Muscle of back (tissue), 11 donors: ENCODE results near the gene ATP11B. TPM values are rescaled to one million over a fixed set of nuclear protein-coding genes. Genes with fewer than 3 reads are reported as not detected.
A peak's percentile ranks its signal among the peaks of the same experiment; 100 is the strongest.
"Not testable (repeated sequence)": the region's sequence is repeated elsewhere in the genome, so short reads cannot be mapped to it uniquely, and the experiment has no call there.

Experiments used
- DNase-seq, 3 donors: peaks; one replicate each; pipeline versions ENCODE4 v3.0.0 to v3.0.0-alpha.2; 2013
- polyA plus RNA-seq, 10 donors: library from polyadenylated mRNA; unstranded; fragments of 120-200 nt; gene quantifications; one replicate each; pipeline ENCODE4 v1.2.1, GENCODE V29; 2013; ENCODE audit not compliant: insufficient read length in 10 of 10

ATP11B gene
- polyA plus RNA-seq, 10 donors: 39.5 to 54.7 (median 46.6) TPM

DNA sequence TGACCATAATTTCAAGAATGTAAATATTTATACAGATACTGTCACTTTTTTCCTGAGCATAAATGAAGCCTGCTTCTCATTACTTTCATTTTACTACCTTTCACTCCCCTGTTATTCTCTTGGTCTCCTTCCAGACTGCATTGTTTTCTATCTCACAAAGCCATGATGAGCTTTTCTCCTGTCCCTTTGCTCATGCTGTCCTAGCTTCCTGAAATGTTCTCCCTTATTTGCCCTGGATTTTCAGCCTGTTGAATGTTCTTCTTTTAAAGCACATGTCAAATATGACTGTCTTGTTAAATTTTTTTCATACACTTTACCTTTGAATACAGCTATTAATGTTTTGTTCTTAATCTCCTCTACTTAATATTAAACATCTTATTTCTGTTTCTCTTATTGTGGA, 31.7 kb downstream of the ATP11B start:
- no peak for DNase-seq

DNA sequence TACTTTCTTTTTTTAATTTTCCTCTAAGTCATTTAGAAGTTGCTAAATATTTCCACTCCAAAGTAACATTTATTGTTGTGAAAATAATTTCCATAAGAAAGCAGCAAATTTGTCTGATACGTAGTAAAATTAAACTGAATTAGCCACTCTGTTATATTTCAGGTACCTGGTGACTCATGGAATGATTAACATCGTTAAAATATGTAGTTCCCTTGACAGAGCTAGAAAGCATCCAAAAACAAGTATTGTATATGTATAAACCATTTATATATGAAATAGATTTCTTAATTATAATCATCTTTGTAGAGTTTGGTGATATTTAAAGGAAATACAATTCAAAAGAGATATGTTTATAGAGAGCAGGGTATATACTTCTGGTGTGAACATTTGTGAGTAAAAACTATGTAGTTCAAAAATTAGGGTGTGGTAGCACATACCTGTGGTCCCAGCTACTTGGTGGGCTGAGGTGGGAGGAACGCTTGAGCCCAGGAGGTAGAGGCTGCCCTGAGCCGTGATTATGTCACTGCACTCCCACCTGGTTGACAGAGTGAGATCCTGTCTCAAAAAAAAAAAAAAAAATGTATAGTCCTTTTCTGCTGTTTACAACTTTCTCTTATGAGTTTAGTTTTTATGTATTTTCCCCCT, 36.6 kb downstream of the ATP11B start:
- DNase-seq: no peak

DNA sequence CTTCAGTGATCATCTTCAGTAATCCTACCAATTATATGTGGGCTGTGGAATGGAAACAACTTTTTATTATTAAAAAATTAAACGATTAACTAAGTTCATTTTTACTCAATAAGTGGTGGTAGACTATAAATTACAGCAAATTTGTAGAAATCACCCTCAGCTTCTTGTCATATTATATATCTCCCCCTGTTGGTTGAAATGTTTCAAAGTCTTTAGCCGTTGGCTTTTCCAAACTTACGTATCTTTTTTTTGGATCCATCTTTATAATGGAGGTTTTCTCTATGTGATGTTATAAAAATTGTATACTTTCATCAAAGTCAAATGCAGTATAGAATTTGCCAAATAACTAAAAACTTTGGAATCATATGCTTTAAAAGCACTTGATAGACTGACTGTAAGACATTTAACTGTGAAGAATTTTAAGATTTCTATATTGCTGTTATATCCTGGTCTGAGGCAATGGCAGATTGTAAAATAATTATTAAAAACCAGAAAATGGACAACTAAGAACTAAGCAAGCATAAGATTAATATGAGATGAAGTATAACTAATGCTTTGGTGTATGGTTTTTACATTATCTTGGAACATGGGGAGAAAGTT, 44.7 kb downstream of the ATP11B start:
- DNase-seq: peak in 2 of 3 donors; percentile 3 to 5

DNA sequence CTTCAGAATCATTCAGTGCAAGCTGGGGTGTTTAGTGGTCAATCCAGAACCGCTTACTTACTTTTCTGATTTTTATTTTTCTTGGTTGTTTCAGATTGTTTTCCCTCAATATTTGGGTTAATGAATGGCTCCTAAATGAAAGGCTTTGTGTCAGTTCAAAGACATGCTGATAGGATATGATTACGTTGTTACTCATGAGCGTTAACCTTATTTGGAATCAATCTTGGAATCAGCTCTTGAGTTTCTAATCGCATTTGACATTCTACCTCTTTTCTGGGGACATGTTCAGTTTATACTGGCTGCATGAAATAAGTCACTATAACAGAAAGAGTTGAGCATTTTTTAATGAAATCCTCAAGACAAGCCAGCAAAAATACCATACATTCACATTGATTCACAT, 50.2 kb downstream of the ATP11B start:
- no peak for DNase-seq

DNA sequence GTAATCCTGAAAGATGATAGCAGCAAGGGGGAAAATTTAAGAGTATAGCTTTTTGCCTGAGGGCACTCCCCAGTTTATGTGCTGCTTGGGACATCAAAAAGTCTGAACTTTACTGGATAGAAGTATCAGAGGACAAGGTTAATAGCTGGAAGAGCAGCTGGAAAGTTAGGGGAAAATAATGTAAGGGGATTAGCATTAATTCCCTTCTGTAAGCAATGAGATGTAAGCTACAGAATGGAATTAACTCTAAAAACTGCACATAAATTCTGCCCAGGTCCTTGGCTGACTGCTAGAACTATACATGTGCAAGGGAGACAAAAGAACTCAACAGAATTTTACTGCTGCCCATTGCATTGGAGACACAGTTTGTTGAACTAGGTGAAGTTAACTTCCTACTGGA, 55.6 kb downstream of the ATP11B start:
- DNase-seq: no peak

DNA sequence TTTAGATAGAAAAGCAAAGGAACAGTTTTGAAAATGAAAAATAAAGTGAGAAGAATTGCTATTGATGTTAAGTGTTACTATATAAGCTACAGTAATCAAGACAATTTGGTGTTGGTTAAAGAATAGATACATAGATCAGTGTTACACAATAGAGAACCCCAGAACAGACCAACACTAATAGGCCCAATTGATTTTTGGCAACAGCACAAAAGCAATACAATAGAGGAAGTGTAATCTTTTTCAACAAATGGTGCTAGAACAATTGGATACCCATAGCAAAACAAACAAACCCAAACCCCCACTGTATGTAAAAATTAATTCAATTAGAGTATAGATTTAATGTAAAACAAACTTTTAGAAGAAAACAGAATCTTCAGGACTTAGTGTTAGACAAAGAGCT, 61.8 kb downstream of the ATP11B start:
- DNase-seq: no peak

DNA sequence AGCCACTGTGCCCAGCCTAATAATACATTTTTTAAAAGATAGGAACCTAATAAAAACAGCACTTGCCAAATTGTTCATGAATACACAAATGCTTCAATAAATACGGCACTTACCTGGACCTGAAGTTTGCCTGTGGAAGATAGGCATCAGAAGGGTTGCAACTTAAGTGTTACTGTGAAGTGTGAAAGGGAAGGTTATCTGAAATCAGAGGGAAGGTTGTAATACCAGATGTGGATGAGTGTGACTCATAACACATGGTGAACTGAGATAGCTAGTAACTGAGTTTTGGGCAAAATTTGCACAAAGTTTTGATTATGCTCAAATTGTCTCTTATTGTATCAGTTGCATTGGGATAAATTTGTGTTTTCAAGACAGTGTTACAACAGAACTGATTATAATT, 68.0 kb downstream of the ATP11B start:
- DNase-seq: no peak

DNA sequence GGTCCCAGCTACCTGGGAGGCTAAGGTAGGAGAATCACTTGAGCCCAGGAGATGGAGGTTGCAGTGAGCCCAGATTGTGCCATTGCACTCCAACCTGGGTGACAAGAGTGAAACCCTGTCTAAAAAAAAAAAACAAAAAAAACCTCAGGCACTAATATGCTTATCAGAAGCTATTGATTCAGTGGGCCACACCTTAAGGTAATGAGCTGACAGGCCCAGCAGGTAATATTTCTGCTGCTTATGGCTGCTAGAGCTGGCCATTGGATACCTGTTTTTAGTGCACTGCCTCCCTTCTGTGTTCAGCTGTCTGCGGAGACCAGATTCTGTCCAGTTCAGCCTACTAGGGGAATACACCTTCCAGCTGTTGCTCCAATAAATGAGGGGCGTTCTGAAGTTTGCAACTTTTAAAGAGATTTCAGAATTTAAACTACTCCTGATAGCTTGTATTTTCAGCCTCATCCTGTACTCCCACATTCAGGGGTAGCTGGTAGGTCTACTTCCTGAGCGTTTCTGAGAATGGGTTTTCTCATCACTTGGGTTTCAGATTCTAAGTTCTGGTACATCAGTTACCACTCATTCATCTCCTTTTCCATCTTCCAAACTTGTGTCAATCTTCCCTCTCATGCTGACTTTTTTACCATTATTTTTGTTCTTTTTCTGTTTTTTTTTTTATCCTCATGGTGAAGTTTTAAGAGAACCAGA, 69.0 kb downstream of the ATP11B start:
- no peak for DNase-seq

DNA sequence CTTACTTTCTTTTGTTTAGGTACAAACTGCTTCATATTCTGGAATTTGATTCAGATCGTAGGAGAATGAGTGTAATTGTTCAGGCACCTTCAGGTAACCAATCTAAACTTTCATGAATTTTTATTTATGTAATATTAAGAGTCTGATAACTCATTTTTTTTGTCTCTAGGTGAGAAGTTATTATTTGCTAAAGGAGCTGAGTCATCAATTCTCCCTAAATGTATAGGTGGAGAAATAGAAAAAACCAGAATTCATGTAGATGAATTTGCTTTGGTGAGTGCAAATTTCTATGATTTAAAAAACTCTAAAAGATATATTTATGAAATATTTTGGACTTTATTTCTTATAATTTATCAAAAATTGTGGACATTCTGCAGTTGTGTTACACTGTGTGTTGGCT, 75.8 kb downstream of the ATP11B start:
- no peak for DNase-seq

DNA sequence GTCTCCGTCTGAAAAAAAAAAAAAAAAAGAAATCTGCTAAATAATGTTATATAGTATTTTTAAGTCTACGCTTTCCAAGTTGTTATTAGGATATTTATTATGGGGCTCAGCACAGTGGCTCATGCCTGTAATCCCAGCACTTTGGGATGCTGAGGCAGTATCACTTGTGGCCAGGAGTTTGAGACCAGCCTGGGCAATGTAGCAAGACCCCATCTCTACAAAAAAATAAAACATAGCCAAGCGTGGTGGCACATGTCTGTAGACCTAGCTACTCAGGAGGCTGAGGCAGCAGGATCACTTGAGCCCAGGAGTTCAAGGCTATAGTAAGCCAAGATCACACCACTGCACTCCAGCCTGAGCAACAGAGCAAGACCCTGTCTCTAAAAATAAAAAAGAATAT, 77.6 kb downstream of the ATP11B start:
- DNase-seq: not testable (repeated sequence)

DNA sequence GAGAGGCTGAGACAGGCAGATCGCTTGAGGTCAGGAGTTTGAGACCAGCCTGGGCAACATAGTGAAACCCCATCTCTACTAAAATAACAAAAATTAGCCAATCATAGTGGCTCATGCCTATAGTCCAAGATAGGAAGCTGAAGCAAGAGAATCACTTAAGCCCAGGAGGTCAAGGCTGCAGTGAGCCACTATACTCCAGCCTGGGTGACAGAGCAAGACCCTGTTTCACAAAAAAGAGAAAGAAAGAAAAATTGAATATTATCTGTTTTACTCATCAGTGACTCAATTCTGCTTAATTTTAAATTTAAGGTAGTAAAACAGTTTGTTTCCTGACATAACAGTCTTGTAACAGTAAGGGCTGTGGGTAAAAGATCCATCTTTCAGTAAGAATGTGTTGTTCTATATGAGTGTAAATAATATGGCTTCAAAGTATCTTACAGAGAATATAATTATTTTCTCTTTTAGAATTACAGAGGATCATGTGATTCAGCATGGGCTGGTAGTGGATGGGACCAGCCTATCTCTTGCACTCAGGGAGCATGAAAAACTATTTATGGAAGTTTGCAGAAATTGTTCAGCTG, 85.8 kb downstream of the ATP11B start:
- DNase-seq: no peak

DNA sequence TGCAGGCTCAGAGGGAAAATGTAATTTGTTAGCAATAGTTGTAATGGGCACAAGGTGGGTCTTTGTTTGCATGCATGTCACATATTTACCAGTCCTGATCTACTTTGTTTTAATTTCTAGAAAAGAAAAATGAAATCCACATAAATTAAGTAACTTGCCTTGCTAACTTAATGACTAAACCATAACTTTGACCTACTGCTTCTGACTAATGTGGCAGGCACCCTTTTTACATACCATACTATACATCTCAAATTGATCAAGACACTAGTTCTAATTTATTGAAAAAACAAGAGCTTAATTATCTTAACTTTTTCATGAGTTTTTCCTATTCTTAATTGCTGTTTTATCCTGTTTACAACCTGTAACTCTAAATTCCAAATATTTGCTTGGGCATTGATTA, 93.2 kb downstream of the ATP11B start:
- DNase-seq: no peak

DNA sequence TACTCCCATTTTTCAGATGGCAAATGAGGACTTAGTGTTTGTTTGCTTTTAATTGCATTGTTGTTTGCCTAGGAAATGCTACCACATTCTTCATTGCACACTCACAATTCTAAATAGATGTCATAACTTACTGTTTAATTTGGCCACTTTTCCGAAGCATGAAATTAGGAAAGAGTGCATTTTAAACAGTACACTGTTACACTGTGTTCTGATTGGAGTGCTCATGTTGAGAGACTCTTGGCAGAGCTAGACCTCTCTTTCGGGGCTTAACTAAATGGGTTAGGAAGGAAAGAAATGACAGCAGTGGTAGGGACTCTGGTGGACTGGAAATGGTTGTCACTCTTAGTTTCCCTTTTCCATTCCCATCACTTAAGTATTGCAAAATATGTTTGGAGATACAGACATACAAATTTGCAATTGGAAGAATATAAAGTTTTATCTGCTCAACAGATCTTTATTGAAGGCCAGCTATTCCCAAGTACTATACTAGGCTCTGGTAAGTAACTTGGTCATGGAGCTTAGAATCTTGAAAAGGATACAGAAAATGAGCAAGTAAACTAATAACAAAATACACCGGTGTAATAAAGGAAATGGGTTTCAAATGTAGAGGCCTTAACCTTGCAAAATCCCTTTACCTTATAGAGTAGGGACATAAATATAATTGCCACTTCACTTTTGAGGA, 96.8 kb downstream of the ATP11B start:
- DNase-seq: no peak

DNA sequence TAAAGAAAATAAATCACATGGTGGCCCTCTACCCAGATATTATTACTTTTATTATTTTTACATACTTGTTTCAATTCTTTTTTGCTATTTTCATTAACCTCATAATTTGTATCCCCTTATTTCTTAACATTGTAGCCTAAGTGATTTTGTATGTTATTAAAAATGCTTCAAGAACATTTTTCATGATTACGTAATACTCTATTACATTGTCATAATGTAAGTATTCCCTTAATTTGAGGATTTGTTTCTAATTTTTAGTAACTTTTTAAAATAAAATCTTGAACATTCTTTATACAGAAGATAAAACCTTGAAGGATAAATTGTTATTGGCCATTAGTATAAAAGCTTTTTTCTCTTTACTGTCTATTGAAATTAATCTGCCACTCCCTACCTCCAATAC, 98.1 kb downstream of the ATP11B start:
- no peak for DNase-seq

DNA sequence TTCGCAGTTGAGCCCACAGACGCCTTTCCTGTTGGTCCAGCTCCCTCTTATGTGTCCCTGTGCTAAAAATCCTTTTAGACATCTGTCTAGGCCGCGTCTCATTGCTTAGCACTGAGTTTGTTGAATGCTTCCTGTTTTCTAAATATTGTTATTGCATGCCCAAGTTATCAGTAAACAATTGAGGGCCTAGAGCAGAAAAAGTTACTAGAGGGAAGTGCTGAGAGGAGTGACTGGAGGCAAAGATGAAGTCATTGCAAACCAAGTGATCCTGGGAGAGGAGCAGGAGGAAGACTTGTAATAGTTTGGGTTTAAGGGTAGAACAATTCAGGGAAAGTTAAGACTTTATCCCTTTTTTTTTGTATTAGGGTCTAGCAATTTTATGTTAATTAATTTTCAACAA, 98.9 kb downstream of the ATP11B start:
- DNase-seq: no peak

DNA sequence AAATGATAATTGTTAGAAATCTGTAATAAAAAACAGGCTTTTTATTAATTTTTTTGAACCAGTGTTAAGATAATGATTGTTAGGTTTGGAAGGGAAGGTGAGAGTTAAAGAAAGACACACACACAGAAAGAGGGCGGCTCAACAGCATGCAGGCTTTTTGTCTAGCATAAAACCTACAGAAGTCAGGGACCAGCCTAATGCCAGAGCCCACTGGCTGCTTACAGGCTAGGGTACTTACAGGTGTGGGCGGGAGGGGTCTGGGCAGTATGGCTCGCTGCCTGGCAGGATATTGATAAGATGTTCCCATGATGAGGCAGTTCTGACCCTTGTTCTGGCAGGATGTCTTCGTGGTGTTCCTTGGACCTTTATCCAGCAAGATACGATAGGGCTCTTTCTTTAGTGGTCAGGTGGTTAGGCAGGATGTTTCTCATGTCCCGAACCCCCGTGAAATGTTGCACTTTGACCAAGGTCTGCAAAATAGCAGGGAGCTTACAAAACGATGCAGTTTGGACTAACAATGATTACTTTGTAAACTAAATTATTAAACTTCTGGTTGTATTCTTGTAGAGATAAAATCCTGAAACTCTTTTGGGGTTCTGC, 102.3 kb downstream of the ATP11B start:
- no peak for DNase-seq

DNA sequence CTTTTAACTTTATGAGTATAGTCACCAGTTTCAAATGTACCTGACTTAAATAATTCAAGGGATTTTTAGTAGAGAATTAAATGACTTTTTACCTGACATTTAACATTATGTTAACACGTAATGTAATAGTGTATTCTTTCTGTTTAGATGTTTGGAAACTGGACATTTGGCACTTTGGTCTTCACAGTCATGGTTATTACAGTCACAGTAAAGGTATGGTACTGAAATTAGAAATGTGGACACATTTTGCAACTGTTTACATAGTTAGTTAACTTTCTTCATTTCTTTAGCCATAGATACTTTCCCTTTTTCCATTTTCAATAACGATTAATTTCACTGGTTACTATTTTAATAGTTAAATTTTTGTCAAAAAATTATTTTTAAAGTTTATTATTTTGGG, 103.2 kb downstream of the ATP11B start:
- DNase-seq: no peak

DNA sequence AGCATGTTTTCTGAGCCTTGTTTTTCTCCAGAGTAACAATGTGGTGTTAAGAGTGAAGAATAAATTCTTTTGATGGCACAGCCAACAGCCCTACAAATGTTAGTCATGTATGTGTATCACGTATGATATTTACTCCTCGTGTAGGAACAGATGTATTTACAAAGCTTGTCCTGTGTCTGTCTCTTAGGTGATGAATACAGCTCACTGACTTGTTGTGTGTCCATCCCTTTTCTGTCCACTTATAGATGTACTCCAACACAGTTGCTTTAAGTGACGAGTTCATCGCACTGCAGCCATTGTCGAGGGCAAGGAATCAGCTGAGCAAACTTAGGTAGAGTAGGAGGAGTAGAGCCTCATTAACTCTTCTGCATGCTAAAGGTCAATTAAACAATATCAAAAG, 108.9 kb downstream of the ATP11B start:
- no peak for DNase-seq

DNA sequence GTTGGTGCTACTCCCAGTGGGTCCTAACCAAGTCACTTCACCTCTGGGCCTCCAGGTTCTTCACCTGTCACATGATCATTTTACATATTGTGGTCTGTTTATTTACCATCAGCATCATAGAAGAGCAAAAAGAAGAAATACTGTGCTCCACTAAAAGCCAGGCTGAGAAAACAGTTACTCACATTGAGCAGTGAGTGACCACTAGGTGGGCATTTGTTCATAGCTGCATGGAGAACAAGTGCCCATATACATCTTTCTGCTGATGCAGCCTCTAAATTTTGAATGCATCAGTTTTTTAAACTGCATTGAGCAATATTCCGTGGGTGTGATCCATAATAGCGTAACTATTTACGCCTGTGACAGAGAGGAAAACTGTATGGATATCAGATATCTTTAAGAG, 110.9 kb downstream of the ATP11B start:
- DNase-seq: no peak

DNA sequence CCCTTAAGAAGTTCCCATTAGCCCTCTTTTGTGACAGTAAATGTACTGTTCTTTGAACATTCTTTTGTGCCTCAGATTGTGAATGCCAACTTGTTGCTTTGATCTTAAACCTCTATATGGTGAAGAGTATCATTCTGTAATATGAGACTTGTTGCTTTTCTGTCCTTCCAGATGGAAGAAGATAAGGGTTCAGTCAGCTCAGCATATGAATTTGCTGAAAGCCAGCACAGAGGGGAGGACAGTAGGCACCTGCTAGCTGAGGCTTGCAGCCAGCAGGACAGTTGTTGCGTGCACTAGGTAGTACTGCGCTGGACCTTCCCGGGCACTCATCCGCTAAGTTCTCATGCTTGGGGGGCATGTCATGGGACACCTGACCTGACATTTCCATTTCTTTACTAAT, 112.3 kb downstream of the ATP11B start:
- no peak for DNase-seq

DNA sequence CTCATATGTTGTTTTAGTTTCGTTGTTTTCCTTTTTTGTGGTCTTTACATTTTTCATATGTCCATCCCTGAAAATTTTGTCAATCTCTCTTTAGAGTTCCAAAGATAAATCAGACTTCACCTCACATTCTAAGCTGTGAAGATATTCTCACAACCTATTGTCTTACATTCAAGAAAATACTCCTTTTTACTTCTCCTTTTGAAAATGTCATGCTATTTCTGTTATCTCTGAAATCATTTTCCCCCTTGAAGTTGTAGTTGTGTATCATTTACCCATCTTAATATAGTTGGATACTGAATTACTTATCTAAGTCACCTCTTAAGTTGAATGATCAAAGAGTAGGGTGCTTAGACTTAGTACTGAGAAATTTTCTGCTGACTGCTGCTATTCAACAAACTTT, 112.7 kb downstream of the ATP11B start:
- no peak for DNase-seq

DNA sequence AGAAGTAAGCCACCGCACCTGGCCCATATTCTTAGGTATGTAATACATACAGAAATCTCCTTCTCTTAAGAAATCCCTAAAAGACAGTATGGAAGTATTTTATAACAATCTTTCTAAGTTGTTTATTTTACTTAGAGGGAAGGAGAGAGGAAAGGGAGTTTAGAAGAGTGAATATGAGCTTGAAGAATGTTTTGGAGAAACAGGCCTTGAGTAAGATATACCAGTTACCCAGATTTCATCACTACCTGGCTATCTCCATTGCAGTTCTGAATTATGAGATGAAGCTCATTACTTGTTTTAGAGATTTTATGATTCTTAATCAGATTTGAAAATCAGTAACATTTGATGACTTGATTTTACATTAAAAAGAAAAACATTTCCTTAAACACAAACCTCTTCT, 115.2 kb downstream of the ATP11B start:
- no peak for DNase-seq
